Measurements from ENCODE around the gene ATAD5. TPM values are rescaled to one million over a fixed set of nuclear protein-coding genes. Genes with fewer than 3 reads are reported as not detected.
"Not testable (repeated sequence)": the region's sequence is repeated elsewhere in the genome, so short reads cannot be mapped to it uniquely, and the experiment has no call there.

Gene ATAD5
- total and polyA plus RNA-seq, 4 donors, result 0.44 to 4.8 (median 1.4) TPM

DNA sequence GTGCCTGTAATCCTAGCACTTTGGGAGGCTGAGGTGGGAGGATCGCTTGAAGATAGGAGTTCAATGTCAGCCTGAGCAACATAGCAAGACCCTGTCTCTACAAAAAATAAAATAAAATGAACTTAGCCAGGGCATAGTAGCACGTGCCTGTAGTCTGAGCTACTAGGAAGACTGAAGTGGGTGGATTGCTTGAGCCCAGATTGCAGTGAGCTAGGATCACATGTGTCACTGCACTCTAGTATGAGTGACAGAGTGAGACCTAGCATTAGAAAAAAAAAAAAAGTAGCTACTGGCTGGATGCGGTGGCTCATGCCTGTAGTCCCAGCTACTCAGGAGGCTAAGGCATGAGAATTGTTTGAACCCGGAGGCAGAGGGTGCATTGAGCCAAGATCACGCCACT lies 96.0 kb downstream of the ATAD5 start:
- Histone ChIP-seq H3K9me3 (ENCODE audit: control insufficient read depth in 4 of 4, insufficient read depth in 3 of 4, low read length in 3 of 4) (no peaks in the 10 kb centered on the region), H3K9ac (ENCODE audit: insufficient read depth in 1 of 2, low read length in 2 of 2) (no peak overlapping the region), H3K36me3 (ENCODE audit: control insufficient read depth in 4 of 4, insufficient read depth in 4 of 4, low read length in 4 of 4) (no peaks in the 10 kb centered on the region), H3K27me3 (ENCODE audit: control insufficient read depth in 3 of 3, insufficient read depth in 3 of 3, low read length in 2 of 3) (peaks cover 0 to 17% (median 16%) of the 10 kb centered on the region in 3 donors), H3K4me1 (ENCODE audit: control insufficient read depth in 5 of 5, insufficient read depth in 5 of 5, low read length in 5 of 5) (peaks cover 0 to 6% (median under 1%) of the 10 kb centered on the region in 5 donors), H3K27ac (ENCODE audit: low read depth in 1 of 2, low read length in 1 of 2) (no peak overlapping the region), H3K4me3 (no peak overlapping the region)
- 92 to 95% methylated on average over 5 of the region's 5 CpGs for WGBS, 2 donors
- TF ChIP-seq, protein P1, sequence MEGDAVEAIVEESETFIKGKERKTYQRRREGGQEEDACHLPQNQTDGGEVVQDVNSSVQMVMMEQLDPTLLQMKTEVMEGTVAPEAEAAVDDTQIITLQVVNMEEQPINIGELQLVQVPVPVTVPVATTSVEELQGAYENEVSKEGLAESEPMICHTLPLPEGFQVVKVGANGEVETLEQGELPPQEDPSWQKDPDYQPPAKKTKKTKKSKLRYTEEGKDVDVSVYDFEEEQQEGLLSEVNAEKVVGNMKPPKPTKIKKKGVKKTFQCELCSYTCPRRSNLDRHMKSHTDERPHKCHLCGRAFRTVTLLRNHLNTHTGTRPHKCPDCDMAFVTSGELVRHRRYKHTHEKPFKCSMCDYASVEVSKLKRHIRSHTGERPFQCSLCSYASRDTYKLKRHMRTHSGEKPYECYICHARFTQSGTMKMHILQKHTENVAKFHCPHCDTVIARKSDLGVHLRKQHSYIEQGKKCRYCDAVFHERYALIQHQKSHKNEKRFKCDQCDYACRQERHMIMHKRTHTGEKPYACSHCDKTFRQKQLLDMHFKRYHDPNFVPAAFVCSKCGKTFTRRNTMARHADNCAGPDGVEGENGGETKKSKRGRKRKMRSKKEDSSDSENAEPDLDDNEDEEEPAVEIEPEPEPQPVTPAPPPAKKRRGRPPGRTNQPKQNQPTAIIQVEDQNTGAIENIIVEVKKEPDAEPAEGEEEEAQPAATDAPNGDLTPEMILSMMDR (IDR thresholded peaks at IDR 0.05; ENCODE audit: control extremely low read depth, extremely low read depth), result no peak
- DNase-seq (no peak), ATAC-seq (ENCODE audit: insufficient read depth, low FRiP score) (no peak)

DNA sequence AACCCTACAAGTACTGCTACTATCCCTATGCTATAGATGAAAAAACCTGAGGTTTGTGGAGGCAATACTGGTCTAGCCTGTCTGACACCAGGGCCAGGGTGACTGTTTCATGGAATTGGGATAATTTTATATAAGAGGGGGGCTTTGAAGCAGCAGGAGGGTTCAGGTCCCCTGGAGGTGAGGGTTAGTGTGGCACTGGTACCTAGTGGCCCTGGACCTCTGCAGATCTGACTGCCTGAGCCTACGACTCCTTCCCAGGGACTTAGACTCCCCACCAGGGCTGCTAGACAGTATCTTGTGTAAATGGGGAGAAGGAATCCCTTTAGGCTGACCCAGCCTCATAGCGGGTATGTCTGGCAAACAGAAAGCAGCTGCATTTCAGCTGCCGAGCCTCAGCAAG lies 96.8 kb downstream of the ATAD5 start:
- Histone ChIP-seq H3K36me3 (ENCODE audit: control insufficient read depth in 4 of 4, insufficient read depth in 4 of 4, low read length in 4 of 4) (no peaks in the 10 kb centered on the region), H3K4me3 (no peak overlapping the region), H3K9me3 (ENCODE audit: control insufficient read depth in 4 of 4, insufficient read depth in 3 of 4, low read length in 3 of 4) (no peaks in the 10 kb centered on the region), H3K27me3 (ENCODE audit: control insufficient read depth in 3 of 3, insufficient read depth in 3 of 3, low read length in 2 of 3) (peaks cover 0 to 8% (median 8%) of the 10 kb centered on the region in 3 donors), H3K4me1 (ENCODE audit: control insufficient read depth in 5 of 5, insufficient read depth in 5 of 5, low read length in 5 of 5) (peaks cover 0 to 6% (median 0%) of the 10 kb centered on the region in 5 donors), H3K27ac (ENCODE audit: low read depth in 1 of 2, low read length in 1 of 2) (no peak overlapping the region), H3K9ac (ENCODE audit: insufficient read depth in 1 of 2, low read length in 2 of 2) (no peak overlapping the region)
- no peak for DNase-seq
- TF ChIP-seq, protein P1 (IDR thresholded peaks at IDR 0.05; ENCODE audit: control extremely low read depth, extremely low read depth), result no peak
- WGBS, 2 donors, result 84 to 93% methylated on average over 3 of the region's 3 CpGs
- no peak for ATAC-seq (ENCODE audit: insufficient read depth, low FRiP score)

DNA sequence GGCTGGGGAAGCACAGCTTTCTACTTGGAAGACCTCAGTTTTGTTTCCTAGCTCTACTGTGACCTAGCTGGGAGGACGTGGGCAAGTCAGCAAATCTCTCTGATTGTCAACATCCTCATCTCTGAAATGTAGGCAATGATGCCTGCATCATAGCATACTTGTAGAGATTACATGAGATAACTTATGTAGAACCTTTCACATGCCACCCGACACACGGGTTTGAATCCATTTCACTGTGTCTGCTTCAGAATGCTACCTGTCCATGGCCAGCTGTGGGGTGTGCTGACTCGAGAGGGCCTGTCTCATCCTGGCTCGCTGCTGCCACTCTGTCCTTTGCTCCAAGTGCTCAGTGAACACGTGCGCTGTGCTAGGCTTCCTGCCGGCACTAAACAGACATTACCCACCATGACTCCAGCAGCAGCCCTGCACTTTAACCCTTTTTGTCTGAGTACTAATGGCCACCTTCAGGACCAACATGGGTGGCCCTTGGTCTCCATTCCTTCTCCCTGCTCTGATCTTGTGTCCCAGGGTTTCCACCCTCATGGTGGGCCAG lies 97.4 kb downstream of the ATAD5 start:
- H3K9ac ChIP-seq (ENCODE audit: insufficient read depth in 1 of 2, low read length in 2 of 2), result no peak overlapping the region
- H3K4me1 ChIP-seq (ENCODE audit: control insufficient read depth in 5 of 5, insufficient read depth in 5 of 5, low read length in 5 of 5), result peaks cover 0 to 6% (median 0%) of the 10 kb centered on the region in 5 donors
- H3K4me3 ChIP-seq, result no peak overlapping the region
- DNase-seq (no peak), ATAC-seq (ENCODE audit: insufficient read depth, low FRiP score) (no peak)
- TF ChIP-seq, protein P1 (IDR thresholded peaks at IDR 0.05; ENCODE audit: control extremely low read depth, extremely low read depth), result no peak
- 68 to 80% methylated on average over 8 of the region's 8 CpGs for WGBS, 2 donors
- H3K27me3 ChIP-seq (ENCODE audit: control insufficient read depth in 3 of 3, insufficient read depth in 3 of 3, low read length in 2 of 3), result peaks cover 0 to 4% (median 3%) of the 10 kb centered on the region in 3 donors
- no peaks in the 10 kb centered on the region for H3K9me3 ChIP-seq (ENCODE audit: control insufficient read depth in 4 of 4, insufficient read depth in 3 of 4, low read length in 3 of 4)
- no peaks in the 10 kb centered on the region for H3K36me3 ChIP-seq (ENCODE audit: control insufficient read depth in 4 of 4, insufficient read depth in 4 of 4, low read length in 4 of 4)
- H3K27ac ChIP-seq (ENCODE audit: low read depth in 1 of 2, low read length in 1 of 2), result no peak overlapping the region

DNA sequence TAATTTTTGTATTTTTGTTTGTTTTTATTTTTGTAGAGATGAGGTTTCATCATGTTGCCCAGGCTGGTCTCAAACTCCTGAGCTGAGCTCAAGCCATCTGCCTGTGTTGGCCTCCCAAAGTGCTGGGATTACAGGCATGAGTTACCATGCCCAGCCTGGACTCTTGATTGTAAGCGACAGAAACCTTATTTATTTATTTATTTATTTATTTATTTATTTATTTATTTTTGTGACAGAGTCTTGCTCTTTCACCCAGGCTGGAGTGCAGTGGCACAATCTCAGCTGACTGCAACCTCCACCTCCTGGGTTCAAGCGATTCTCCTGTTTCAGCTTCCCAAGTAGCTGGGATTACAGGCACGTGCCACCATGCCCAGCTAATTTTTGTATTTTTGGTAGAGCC lies 98.1 kb downstream of the ATAD5 start:
- not testable (repeated sequence) for H3K4me1 ChIP-seq (ENCODE audit: control insufficient read depth in 5 of 5, insufficient read depth in 5 of 5, low read length in 5 of 5); H3K9me3 ChIP-seq (ENCODE audit: control insufficient read depth in 4 of 4, insufficient read depth in 3 of 4, low read length in 3 of 4); DNase-seq; H3K36me3 ChIP-seq (ENCODE audit: control insufficient read depth in 4 of 4, insufficient read depth in 4 of 4, low read length in 4 of 4); H3K27ac ChIP-seq (ENCODE audit: low read depth in 1 of 2, low read length in 1 of 2); ATAC-seq (ENCODE audit: insufficient read depth, low FRiP score); H3K4me3 ChIP-seq; H3K27me3 ChIP-seq (ENCODE audit: control insufficient read depth in 3 of 3, insufficient read depth in 3 of 3, low read length in 2 of 3); H3K9ac ChIP-seq (ENCODE audit: insufficient read depth in 1 of 2, low read length in 2 of 2)
- WGBS, 2 donors, result 92 to 96% methylated on average over 3 of the region's 3 CpGs

Data from lung (tissue), 12 donors.